Measurements from ENCODE around the gene NIT1. TPM values are rescaled to one million over a fixed set of nuclear protein-coding genes. Genes with fewer than 3 reads are reported as not detected.

The NIT1 gene
- total and polyA plus RNA-seq, 9 of the 15 experiments (the other 6 are each of a cell fraction or from before 2014, with no cell fraction given) = 18.4 to 76.0 (median 33.7) TPM

- no peak for TF ChIP-seq KDM4B (IDR thresholded peaks at IDR 0.05; ENCODE audit: borderline replicate concordance in 2 of 2, low read depth in 1 of 2)
- peak; percentile 45 for TF ChIP-seq HDAC2 (IDR thresholded peaks at IDR 0.05)
- TF ChIP-seq FOS (IDR thresholded peaks at IDR 0.05; ENCODE audit: extremely low read depth, insufficient read length) = no peak
- no peak for TF ChIP-seq SOX6 (IDR thresholded peaks at IDR 0.05)
- TF ChIP-seq RBM17 (IDR thresholded peaks at IDR 0.05; ENCODE audit: borderline replicate concordance, low read depth, low read length) = no peak
- TF ChIP-seq ARID3B (CRISPR knock-in tag; IDR thresholded peaks at IDR 0.05; ENCODE audit: borderline replicate concordance) = no peak
- no peak for TF ChIP-seq PTTG1 (tag; IDR thresholded peaks at IDR 0.05; ENCODE audit: low read depth)
- peak; percentile 73 for TF ChIP-seq SMAD1 (IDR thresholded peaks at IDR 0.05; ENCODE audit: low read depth, low read length, partially characterized antibody)
- peak; percentile 56; the same call in 1 of the 2 replicates for TF ChIP-seq FOXP1 (CRISPR knock-in tag; IDR thresholded peaks at IDR 0.05)
- TF ChIP-seq FOXO4 (CRISPR knock-in tag; IDR thresholded peaks at IDR 0.05) = no peak
- no peak; the same call in 1 of the 2 replicates for TF ChIP-seq L3MBTL2 (IDR thresholded peaks at IDR 0.05)
- no peak for TF ChIP-seq NCOA2 (IDR thresholded peaks at IDR 0.05; ENCODE audit: partially characterized antibody in 2 of 2)
- no peak for TF ChIP-seq TRIM28 (IDR thresholded peaks at IDR 0.05)
- TF ChIP-seq ZFX (CRISPR knock-in tag; IDR thresholded peaks at IDR 0.05) = 0 out of 2 replicates have a peak, but pooled peaks have one; percentile 35
- TF ChIP-seq SAP30 (IDR thresholded peaks at IDR 0.05; ENCODE audit: borderline replicate concordance, insufficient read depth, low read depth, low read length, poor library complexity, severe bottlenecking) = peak; percentile 97
- TF ChIP-seq ZNF263 (CRISPR knock-in tag; IDR thresholded peaks at IDR 0.05; ENCODE audit: borderline replicate concordance) = no peak
- TF ChIP-seq ZNF124 (CRISPR knock-in tag; IDR thresholded peaks at IDR 0.05) = no peak
- TF ChIP-seq DNMT1 (IDR thresholded peaks at IDR 0.05) = no peak
- TF ChIP-seq RREB1 (CRISPR knock-in tag; IDR thresholded peaks at IDR 0.05) = no peak
Observed at GRCh38 chr1:161117759-161118581, at the start of gene NIT1, which contains the start of gene PFDN2 (continued).

Data from K562 (cell line).